CD4-positive, alpha-beta T cell treated with Interleukin-4 for 1 hour (primary cell): ENCODE results near the gene AGGF1.
A peak's percentile ranks its signal among the peaks of the same experiment; 100 is the strongest.
"Not testable (repeated sequence)": the region's sequence is repeated elsewhere in the genome, so short reads cannot be mapped to it uniquely, and the experiment has no call there.

Source experiments
- DNase-seq, 2 donors: peaks; one replicate each; pipeline ENCODE4 v3.0.0-alpha.2; 2020 to 2022

Gene AGGF1

GRCh38 chr5:77024490-77024889 is 5.7 kb upstream of the AGGF1 start:
- no peak for DNase-seq

- DNase-seq, result no peak
Observed at GRCh38 chr5:77028631-77029375, 1.4 kb upstream of the AGGF1 start.

- DNase-seq, result no peak
Observed at GRCh38 chr5:77029376-77029885, 773 bp upstream of the AGGF1 start.

DNA sequence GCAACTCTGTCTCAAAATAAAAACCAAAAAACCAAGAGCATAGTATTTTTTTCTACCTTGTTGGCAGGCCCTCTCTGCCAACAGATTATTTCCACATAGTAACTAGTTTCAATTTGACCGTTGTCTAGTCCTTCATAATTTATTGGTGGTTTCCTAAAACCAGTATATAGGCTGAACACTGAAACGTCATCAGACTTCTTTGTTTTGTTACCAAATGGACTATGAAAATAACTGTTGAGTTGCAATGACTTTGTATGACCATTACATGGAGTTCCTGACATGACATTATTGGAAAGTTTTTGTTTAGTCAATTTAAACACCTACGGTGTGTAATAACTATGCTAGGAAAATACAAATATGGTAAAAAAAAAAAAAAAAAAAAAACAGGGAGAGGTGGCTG is 1.7 kb downstream of the AGGF1 start:
- DNase-seq, result no peak

- no peak for DNase-seq
Observed at GRCh38 chr5:77032635-77033034, 2.4 kb downstream of the AGGF1 start.

GRCh38 chr5:77033338-77033737 is 3.1 kb downstream of the AGGF1 start:
- no peak for DNase-seq

DNA sequence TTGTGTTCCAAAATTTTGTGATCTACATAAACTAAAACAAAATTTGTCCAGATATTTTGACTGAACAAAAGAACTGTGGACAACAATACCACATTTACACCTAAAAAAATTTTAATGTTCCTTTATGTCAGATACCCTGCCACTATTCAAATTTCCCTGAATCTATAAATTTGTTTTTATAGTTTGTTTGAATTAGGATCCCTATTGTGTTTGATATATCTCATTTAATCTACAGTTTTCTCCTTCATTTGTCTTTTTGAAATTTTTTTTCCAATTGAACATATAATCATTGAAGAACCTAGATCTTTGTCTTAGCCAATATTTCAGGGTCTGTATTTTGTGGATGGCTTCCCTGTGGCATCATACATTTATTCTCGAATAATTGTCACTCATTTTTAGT is 5.7 kb downstream of the AGGF1 start:
- no peak for DNase-seq

- no peak for DNase-seq
Observed at GRCh38 chr5:77046416-77047073, 16.3 kb downstream of the AGGF1 start.

- no peak for DNase-seq
Observed at GRCh38 chr5:77064040-77064439, 33.8 kb downstream of the AGGF1 start.

- no peak for DNase-seq
Observed at GRCh38 chr5:77065256-77065655, 35.1 kb downstream of the AGGF1 start.

- DNase-seq, result no peak
Observed at GRCh38 chr5:77066184-77066583, 36.0 kb downstream of the AGGF1 start.

- no peak for DNase-seq
Observed at GRCh38 chr5:77066823-77067442, 36.7 kb downstream of the AGGF1 start.

GRCh38 chr5:77073667-77074066 is 43.5 kb downstream of the AGGF1 start:
- no peak for DNase-seq

GRCh38 chr5:77074745-77075144 is 44.5 kb downstream of the AGGF1 start:
- DNase-seq, result no peak

- DNase-seq, result peak; percentile 48 to 52
Observed at GRCh38 chr5:77076961-77077828, 47.0 kb downstream of the AGGF1 start.

- DNase-seq, result no peak
Observed at GRCh38 chr5:77077829-77078176, 47.6 kb downstream of the AGGF1 start.

DNA sequence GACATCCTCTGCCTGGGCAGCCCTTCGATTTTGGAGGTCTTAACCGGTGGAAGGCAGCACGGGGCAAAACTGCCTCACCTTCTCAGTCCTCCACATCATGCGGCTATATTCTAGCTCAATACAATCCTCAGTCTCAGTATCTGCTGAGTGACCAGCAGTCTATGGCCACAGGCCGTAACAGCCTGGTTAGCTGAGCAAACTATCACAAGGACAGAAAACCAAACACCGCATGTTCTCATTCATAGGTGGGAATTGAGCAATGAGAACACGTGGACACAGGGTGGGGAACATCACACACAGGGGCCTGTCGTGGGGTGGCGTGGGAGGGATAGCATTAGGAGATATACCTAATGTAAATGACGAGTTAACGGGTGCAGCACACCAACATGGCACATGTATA is 50.3 kb downstream of the AGGF1 start:
- not testable (repeated sequence) for DNase-seq

DNA sequence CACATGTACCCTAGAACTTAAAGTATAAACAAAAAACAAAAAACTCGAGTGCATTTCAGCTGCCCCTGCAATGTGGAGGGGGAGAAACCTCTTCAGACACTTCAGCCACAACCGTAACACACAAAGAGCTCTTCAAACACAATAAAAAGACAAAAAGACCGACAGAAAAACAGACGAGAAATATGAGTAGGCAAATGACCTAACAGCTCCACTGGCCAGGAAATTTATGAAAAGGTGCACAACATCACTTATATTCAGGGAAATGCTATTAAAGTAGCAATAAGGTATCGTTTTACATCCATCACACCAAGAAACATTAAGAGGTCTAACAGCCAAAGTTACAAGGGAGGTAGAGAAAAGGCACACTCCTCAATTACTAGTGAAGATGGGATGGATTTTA is 50.7 kb downstream of the AGGF1 start:
- DNase-seq, result no peak

DNA sequence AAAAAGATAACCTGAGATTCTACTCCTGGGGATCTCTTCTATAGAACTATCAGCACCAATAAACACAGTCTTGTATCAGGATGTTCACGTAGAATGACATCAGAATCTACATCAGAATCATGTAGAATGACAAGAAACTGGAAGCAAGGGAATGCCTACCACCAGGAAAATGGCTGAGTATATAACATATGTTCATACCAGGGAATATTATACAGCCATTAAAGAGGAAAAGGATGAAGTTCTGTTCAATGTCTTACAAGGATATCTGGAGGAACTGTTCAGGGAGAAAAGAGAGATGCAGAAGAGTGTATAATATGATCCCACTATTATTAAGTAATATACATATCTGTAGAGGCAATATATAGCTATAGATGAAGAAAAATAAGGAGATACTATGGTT is 52.1 kb downstream of the AGGF1 start:
- no peak for DNase-seq

DNA sequence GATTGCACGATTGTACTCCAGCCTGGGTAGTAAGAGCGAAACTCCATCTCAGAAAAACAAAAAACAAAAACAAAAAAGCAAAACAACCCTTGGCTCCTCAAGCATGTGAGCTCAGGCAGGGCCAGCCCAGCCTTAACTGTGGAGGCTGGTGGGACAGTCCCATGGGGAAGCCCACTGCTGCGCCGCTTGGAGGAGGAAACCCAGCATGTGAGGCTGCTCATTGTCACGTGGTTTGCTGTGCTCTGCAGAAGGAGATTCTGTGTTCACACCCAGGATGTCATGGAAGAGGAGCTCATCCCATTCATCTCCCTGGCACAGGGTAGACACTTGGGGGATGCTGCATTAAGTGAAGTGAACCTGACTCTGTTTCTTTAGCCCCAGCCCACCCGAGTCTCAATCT is 52.9 kb downstream of the AGGF1 start:
- no peak for DNase-seq

GRCh38 chr5:77086368-77086688 is 56.1 kb downstream of the AGGF1 start:
- DNase-seq, result no peak

GRCh38 chr5:77086689-77087483 is 56.7 kb downstream of the AGGF1 start, which contains the start of gene ZBED3:
ZBED3 (minus strand) TSS chr5:77087285; CDS start chr5:77077878, 9,407 bp downstream.
- DNase-seq, result peak; percentile 53 to 63
